ENCODE data around the gene APCDD1. TPM values are rescaled to one million over a fixed set of nuclear protein-coding genes. Genes with fewer than 3 reads are reported as not detected.
"Not testable (repeated sequence)": the region's sequence is repeated elsewhere in the genome, so short reads cannot be mapped to it uniquely, and the experiment has no call there.

The APCDD1 gene
- total RNA-seq, 3 donors from 2014 or later = 0.21 TPM; not detected in 2

DNA sequence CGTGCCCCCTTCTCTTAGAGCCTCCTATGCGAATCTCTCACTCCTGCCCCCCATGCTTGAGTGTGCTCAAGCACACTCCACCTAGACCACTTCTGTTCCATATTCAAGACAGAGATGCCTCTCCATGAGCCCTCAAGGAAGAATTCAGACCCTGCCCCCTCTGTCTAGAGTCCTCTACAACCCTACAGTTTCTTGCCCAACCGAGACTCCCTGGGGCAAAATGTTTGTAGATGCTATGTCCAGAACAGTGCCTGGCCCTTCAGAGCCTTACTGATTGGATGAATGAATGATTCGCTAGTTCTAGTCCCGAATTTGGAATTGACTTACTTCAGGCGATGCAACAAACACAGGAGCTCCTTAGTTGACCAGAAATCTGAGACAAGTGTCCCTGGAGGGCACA is 8.7 kb downstream of the APCDD1 start:
- ATAC-seq = no peak
- H3K4me3 Mint-ChIP-seq = no peak overlapping the region
- no peaks in the 10 kb centered on the region for H3K27me3 Mint-ChIP-seq (ENCODE audit: low read depth)
- H3K36me3 Mint-ChIP-seq (ENCODE audit: insufficient read depth) = no peaks in the 10 kb centered on the region
- peaks cover 4% of the 10 kb centered on the region for H3K9me3 Mint-ChIP-seq
- H3K4me1 Mint-ChIP-seq (ENCODE audit: low read depth) = no peaks in the 10 kb centered on the region
- no peak for DNase-seq

DNA sequence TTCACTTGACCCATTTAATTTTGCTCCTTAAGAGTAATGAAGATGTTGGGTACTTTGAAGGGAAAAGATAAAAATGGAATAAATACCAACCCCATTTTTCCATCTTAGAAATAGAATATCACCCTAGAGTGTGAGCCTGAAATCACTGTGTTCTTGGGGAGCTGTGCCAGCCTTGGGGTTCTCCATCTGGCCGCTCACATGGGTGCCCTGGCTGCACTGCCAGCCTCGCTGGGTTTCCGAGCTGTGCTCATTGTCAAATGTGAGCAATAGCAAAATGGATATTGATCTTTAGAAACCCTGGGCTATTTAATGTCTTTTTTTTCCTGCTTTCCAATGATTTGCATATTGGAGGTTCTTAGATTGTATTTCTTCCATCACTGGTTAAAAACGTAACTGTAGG is 9.3 kb downstream of the APCDD1 start:
- no peak for ATAC-seq
- H3K4me1 Mint-ChIP-seq (ENCODE audit: low read depth) = no peaks in the 10 kb centered on the region

DNA sequence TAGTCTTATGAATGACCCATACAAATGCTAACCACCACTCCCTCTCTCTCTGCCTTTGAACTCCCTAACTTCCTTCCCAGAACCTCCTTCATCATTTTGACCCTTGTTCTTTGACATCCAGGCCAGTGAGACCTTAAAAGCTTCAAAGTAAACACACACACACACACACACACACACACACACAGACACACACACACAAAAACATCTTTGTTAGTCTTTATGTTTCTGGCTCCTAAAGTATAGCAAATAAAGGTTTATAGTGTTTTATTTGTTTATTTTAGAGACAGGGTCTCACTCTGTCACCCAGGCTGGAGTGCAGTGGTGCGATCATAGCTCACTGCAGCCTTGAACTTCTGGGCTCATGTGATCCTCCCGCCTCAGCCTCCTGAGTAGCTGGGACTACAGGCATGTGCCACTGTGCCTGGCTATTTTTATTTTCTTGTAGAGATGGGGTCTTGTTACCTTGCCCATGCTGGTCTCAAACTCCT is 9.8 kb downstream of the APCDD1 start:
- H3K27me3 Mint-ChIP-seq (ENCODE audit: low read depth); H3K4me1 Mint-ChIP-seq (ENCODE audit: low read depth); DNase-seq; H3K4me3 Mint-ChIP-seq; H3K9me3 Mint-ChIP-seq; H3K36me3 Mint-ChIP-seq (ENCODE audit: insufficient read depth); ATAC-seq: not testable (repeated sequence)

More for the DNA sequence above, 9.3 kb downstream of the APCDD1 start:
- no peaks in the 10 kb centered on the region for H3K36me3 Mint-ChIP-seq (ENCODE audit: insufficient read depth)
- H3K27me3 Mint-ChIP-seq (ENCODE audit: low read depth) = no peaks in the 10 kb centered on the region
- no peak for DNase-seq
- no peak overlapping the region for H3K4me3 Mint-ChIP-seq
- H3K9me3 Mint-ChIP-seq = peaks cover 4% of the 10 kb centered on the region

DNA sequence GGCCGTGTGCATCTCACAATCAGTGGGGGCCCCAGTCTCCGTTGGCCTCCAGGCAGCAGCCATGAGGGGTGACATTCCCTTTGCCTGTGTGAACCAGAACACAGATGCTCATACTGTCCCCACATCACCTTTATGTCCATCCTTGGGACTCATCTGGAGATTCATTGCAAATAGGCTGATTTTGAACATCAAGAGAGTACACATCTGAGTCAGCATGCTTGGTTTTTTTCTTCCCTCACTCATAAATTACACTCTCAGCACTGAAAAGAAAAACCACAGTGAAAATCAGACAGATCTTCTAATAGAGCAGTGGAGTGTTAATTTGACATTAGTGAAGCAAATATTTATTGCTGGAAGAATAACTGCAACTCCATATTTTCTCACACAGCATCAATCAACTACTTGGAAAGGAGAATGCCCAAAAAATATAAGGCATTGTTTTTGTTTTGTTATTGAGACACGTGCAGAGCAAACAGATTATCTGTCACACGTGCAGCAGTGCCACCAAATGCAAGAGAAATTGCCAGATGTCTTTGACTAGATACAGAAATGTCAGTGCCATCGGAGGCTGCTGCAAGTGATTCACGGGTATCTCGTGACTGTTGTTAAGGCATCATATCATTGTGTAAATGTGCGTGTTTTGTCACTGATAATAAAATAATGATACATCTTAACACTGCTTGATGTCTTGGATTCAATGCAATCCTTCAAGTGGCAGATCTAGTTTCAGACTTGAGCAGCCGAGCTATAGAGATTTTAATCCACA is 10.9 kb downstream of the APCDD1 start:
- no peaks in the 10 kb centered on the region for H3K4me1 Mint-ChIP-seq (ENCODE audit: low read depth)
- no peaks in the 10 kb centered on the region for H3K27me3 Mint-ChIP-seq (ENCODE audit: low read depth)
- ATAC-seq (no peak), DNase-seq (no peak)
- H3K36me3 Mint-ChIP-seq (ENCODE audit: insufficient read depth) = no peaks in the 10 kb centered on the region
- H3K9me3 Mint-ChIP-seq = peaks cover 4% of the 10 kb centered on the region
- no peak overlapping the region for H3K4me3 Mint-ChIP-seq

- Mint-ChIP-seq H3K4me3 (no peak overlapping the region), H3K9me3 (no peaks in the 10 kb centered on the region), H3K27me3 (ENCODE audit: low read depth) (peaks cover 6% of the 10 kb centered on the region), H3K4me1 (ENCODE audit: low read depth) (no peaks in the 10 kb centered on the region), H3K36me3 (ENCODE audit: insufficient read depth) (no peaks in the 10 kb centered on the region)
- ATAC-seq (no peak), DNase-seq (no peak)
Measured at GRCh38 chr18:10470429-10470828, 16.0 kb downstream of the APCDD1 start.

DNA sequence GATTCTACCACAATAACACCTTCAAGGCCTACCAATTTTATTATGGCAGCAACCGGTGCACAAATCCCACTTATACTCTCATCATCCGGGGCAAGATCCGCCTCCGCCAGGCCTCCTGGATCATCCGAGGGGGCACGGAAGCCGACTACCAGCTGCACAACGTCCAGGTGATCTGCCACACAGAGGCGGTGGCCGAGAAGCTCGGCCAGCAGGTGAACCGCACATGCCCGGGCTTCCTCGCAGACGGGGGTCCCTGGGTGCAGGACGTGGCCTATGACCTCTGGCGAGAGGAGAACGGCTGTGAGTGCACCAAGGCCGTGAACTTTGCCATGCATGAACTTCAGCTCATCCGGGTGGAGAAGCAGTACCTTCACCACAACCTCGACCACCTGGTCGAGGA is 17.1 kb downstream of the APCDD1 start:
- Mint-ChIP-seq H3K4me1 (ENCODE audit: low read depth) (no peaks in the 10 kb centered on the region), H3K27me3 (ENCODE audit: low read depth) (peaks cover 15% of the 10 kb centered on the region), H3K4me3 (no peak overlapping the region), H3K36me3 (ENCODE audit: insufficient read depth) (no peaks in the 10 kb centered on the region), H3K9me3 (no peaks in the 10 kb centered on the region)
- no peak for DNase-seq
- no peak for ATAC-seq

DNA sequence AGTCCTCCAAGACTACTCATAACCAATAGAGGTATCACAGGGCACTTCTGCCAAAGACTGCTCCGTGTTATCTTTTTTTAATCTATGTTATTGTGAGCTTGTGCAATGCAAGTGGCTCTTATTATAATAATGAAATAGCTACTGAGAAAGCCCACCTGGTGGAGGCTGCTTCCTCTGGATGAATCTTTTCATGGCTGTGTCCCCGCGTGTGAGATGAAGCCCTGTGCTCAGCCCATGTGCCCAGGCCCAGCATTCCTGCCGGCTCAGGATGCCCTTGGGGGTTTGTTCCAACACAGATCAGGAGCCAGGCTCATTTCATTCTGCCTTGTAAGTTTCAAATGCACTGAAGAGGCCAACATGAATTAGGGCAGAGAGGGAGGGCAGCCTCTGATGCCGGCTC is 18.7 kb downstream of the APCDD1 start:
- no peaks in the 10 kb centered on the region for H3K4me1 Mint-ChIP-seq (ENCODE audit: low read depth)
- peaks cover 21% of the 10 kb centered on the region for H3K27me3 Mint-ChIP-seq (ENCODE audit: low read depth)
- DNase-seq (no peak), ATAC-seq (no peak)
- H3K36me3 Mint-ChIP-seq (ENCODE audit: insufficient read depth) = no peaks in the 10 kb centered on the region
- no peaks in the 10 kb centered on the region for H3K9me3 Mint-ChIP-seq
- no peak overlapping the region for H3K4me3 Mint-ChIP-seq

DNA sequence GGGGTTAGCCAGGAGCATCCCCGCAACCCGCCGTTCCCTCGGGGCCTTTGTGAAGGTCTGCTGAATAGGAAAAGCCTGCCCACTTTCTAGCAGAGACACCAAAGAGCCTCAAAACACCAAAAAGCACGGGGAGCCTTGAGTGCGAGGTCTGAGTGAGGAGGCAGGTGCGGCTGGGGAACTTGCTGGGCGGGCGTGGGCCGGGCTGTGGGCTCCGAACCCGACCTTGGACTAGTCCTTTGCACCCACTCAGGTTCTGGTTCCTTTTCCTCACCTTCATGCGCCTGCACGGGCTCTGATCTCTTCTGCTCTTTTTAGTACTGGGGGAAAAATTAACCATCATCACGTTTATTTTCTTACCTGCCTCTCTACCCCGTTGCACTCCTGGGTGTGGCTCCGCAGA is 19.9 kb downstream of the APCDD1 start:
- no peaks in the 10 kb centered on the region for H3K4me1 Mint-ChIP-seq (ENCODE audit: low read depth)
- DNase-seq = no peak
- H3K4me3 Mint-ChIP-seq = no peak overlapping the region
- peaks cover 21% of the 10 kb centered on the region for H3K27me3 Mint-ChIP-seq (ENCODE audit: low read depth)
- H3K36me3 Mint-ChIP-seq (ENCODE audit: insufficient read depth) = no peaks in the 10 kb centered on the region
- no peak for ATAC-seq
- no peaks in the 10 kb centered on the region for H3K9me3 Mint-ChIP-seq

DNA sequence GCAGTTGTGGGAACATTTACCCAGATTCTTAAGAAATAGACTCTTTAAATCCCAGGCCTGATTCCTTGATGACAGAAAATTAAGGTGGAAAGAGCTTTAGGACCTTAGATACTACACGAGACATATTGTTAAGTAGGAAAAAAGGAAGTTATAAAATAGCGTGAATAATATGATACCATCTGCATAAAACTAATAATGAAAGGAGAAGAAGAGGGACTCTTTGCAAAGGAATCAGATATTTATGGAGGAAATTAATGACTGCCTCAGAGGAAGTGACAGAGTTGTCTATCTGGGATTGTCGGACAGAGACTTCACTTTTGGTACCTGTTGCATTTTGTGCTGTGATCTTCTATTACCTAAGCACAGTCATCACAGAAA is 20.8 kb downstream of the APCDD1 start:
- peaks cover 21% of the 10 kb centered on the region for H3K27me3 Mint-ChIP-seq (ENCODE audit: low read depth)
- H3K4me1 Mint-ChIP-seq (ENCODE audit: low read depth) = no peaks in the 10 kb centered on the region
- no peak overlapping the region for H3K4me3 Mint-ChIP-seq
- H3K36me3 Mint-ChIP-seq (ENCODE audit: insufficient read depth) = no peaks in the 10 kb centered on the region
- ATAC-seq (no peak), DNase-seq (no peak)
- no peaks in the 10 kb centered on the region for H3K9me3 Mint-ChIP-seq

DNA sequence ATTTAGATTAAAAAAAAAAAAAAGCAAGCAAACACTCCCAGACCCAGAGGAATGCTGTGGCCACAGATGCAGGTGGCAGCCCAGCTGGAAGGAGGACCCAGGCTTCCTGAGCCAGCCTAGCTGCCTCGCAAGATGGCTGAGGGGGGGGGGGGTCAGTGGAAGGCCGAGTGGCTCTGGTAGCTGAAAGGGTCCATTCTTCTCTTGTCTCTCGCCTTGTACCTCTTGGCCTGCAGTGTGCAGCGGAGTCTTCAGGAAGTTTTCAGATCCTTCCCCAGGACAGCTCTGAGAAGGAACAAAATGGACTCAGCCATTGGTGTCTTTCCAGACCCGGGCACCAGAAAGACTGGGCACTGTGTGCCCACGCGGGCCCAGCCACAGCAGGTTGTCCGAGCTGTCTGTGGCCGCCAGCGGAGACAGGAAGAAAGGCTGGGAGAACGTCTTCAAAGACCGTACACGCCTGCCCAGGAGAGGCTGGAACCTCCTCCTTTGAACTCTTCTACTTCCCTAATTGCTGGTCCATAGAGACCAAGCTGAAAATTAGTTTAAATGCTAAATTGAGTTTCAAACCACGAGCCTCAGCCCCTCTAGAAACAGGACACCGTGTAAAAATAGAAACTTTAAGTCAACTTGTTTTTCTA is 21.3 kb downstream of the APCDD1 start:
- Mint-ChIP-seq H3K4me1 (ENCODE audit: low read depth) (no peaks in the 10 kb centered on the region), H3K36me3 (ENCODE audit: insufficient read depth) (no peaks in the 10 kb centered on the region), H3K4me3 (no peak overlapping the region), H3K9me3 (no peaks in the 10 kb centered on the region), H3K27me3 (ENCODE audit: low read depth) (peaks cover 21% of the 10 kb centered on the region)
- no peak for ATAC-seq
- no peak for DNase-seq

- Mint-ChIP-seq H3K27me3 (ENCODE audit: low read depth) (peaks cover 21% of the 10 kb centered on the region), H3K4me3 (no peak overlapping the region), H3K4me1 (ENCODE audit: low read depth) (no peaks in the 10 kb centered on the region), H3K36me3 (ENCODE audit: insufficient read depth) (no peaks in the 10 kb centered on the region), H3K9me3 (no peaks in the 10 kb centered on the region)
- no peak for DNase-seq
- no peak for ATAC-seq
Measured at GRCh38 chr18:10476338-10476791, 21.9 kb downstream of the APCDD1 start.

DNA sequence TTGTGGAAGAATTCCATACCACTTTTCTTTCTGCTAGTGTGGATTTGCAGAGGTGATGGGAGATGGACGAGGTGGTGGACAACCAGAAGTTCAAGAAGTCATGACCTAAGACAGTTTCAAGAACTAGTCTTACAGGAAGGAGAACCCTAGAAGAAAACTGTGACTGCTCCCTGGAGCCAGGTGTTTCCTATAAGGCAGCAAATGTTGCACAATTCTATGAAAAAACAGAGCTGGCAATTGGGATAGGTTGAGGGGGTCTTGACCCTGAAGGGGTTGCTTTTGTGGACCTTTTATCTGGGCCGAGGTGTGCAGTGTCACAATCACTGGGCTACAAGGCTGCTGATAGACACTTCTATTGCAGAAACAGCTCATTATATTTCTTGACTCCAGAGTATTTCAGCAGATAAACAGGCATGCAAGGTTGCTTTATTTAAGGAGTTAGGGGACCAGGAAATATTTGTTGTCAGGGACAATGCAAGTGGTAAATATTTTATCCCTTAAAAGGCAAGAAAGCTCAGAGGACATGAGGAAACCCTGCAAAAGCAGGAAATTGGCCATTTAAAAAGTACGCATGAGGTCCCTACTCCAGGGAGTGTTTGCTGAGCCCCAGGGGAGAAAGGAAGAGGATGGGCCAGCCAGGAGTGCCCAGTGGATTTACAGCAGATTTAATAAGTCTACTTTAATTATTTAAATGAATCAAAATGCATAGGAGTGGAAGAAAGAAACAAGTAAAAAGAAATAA is 22.9 kb downstream of the APCDD1 start:
- peaks cover 21% of the 10 kb centered on the region for H3K27me3 Mint-ChIP-seq (ENCODE audit: low read depth)
- H3K36me3 Mint-ChIP-seq (ENCODE audit: insufficient read depth) = no peaks in the 10 kb centered on the region
- H3K4me3 Mint-ChIP-seq = no peak overlapping the region
- ATAC-seq (no peak), DNase-seq (no peak)
- H3K9me3 Mint-ChIP-seq = no peaks in the 10 kb centered on the region
- peaks cover 1% of the 10 kb centered on the region for H3K4me1 Mint-ChIP-seq (ENCODE audit: low read depth)

DNA sequence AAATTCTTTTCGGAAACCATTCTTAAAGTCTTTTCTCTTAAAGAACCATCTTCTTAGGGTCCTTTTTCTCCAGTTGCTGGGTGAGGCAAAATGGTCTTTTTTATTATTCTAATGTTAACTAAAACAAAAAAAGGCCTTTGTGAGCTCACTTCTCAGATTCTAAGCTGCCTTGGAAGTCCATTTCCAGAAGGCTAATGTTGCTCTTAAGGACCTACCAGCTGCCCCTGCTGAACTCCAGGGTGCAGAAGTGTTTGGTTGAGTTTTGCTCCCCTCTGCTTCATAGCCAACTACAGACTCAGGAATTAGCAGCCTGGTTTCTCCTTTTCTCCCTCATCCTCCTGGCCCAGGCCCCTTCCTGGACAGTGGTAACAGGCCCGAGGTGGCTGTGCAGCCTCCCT is 23.4 kb downstream of the APCDD1 start:
- Mint-ChIP-seq H3K4me1 (ENCODE audit: low read depth) (peaks cover 1% of the 10 kb centered on the region), H3K27me3 (ENCODE audit: low read depth) (peaks cover 21% of the 10 kb centered on the region)

DNA sequence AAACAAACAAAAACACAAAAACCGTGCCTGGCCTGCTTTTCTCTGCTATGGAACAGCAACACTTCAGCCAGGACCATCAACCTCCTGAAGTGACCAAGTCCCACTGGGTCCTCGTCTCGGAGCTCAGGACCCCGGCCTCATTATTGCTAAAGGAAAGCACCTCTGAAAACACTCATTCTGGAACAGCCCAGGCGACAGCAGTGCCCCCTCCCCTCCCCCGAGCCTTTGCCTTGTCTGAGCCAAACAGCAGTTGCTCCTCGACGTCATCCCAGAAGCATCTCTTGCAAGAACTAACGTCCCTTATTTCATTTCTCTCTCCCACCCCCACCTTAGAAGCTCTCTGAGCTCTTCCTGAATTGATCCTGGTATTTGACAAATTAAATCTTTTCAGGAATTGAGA is 27.4 kb downstream of the APCDD1 start:
- ATAC-seq (no peak), DNase-seq (no peak)
- no peaks in the 10 kb centered on the region for H3K36me3 Mint-ChIP-seq (ENCODE audit: insufficient read depth)
- H3K9me3 Mint-ChIP-seq = no peaks in the 10 kb centered on the region
- H3K4me1 Mint-ChIP-seq (ENCODE audit: low read depth) = peaks cover 1% of the 10 kb centered on the region
- peaks cover 6% of the 10 kb centered on the region for H3K27me3 Mint-ChIP-seq (ENCODE audit: low read depth)
- H3K4me3 Mint-ChIP-seq = no peak overlapping the region

More for the DNA sequence above, 23.4 kb downstream of the APCDD1 start:
- ATAC-seq = no peak
- DNase-seq = no peak
- Mint-ChIP-seq H3K9me3 (no peaks in the 10 kb centered on the region), H3K4me3 (no peak overlapping the region), H3K36me3 (ENCODE audit: insufficient read depth) (no peaks in the 10 kb centered on the region)
